SK-N-SH (cell line): ENCODE results near the gene CYP2A7.
"Not testable (repeated sequence)": the region's sequence is repeated elsewhere in the genome, so short reads cannot be mapped to it uniquely, and the experiment has no call there.

Source experiments
- EP300 ChIP-seq, 2 experiments: IDR thresholded peaks; 2 replicates each; pipeline versions ENCODE4 v1.4.0 to v1.6.1; 2012; ENCODE audit warnings: borderline replicate concordance in 1 of 2, low read depth in 1 of 2, low read length in 1 of 2
- RFX5 ChIP-seq: IDR thresholded peaks from 2 replicates; pipeline ENCODE4 v1.6.1; 2012; ENCODE audit warnings: mild to moderate bottlenecking, improper control_type of control experiment, low read length
- TF ChIP-seq, protein P1 (sequence below): IDR thresholded peaks from 2 replicates; pipeline ENCODE4 v1.6.1; 2012; ENCODE audit warnings: mild to moderate bottlenecking, low read depth, low read length, moderate library complexity

DNA sequence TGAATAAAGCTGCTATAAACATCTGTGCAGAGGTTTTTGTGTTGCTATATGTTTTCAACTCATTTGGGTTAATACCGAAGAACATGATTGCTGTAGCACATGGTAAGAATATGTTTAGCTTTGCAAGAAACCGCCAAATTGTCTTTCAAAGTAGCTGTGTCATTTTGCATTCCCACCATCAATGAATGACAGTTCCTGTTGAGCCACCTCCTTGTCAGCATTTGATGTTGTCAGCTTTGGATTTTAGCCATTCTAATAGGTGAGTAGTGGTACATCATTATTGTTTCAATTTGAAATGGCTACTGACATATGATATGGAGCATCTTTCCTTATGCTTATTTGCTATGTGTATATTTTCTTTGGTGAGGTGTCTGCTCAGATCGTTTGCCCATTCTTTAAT is 40.0 kb downstream of the CYP2A7 start:
- TF ChIP-seq EP300 (IDR thresholded peaks at IDR 0.05; ENCODE audit: borderline replicate concordance in 1 of 2, low read depth in 1 of 2, low read length in 1 of 2); RFX5: not testable (repeated sequence)
- TF ChIP-seq, protein P1, sequence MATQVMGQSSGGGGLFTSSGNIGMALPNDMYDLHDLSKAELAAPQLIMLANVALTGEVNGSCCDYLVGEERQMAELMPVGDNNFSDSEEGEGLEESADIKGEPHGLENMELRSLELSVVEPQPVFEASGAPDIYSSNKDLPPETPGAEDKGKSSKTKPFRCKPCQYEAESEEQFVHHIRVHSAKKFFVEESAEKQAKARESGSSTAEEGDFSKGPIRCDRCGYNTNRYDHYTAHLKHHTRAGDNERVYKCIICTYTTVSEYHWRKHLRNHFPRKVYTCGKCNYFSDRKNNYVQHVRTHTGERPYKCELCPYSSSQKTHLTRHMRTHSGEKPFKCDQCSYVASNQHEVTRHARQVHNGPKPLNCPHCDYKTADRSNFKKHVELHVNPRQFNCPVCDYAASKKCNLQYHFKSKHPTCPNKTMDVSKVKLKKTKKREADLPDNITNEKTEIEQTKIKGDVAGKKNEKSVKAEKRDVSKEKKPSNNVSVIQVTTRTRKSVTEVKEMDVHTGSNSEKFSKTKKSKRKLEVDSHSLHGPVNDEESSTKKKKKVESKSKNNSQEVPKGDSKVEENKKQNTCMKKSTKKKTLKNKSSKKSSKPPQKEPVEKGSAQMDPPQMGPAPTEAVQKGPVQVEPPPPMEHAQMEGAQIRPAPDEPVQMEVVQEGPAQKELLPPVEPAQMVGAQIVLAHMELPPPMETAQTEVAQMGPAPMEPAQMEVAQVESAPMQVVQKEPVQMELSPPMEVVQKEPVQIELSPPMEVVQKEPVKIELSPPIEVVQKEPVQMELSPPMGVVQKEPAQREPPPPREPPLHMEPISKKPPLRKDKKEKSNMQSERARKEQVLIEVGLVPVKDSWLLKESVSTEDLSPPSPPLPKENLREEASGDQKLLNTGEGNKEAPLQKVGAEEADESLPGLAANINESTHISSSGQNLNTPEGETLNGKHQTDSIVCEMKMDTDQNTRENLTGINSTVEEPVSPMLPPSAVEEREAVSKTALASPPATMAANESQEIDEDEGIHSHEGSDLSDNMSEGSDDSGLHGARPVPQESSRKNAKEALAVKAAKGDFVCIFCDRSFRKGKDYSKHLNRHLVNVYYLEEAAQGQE, result not testable (repeated sequence)
